Activated T-cell treated with anti-CD3 and anti-CD28 coated beads, Interleukin-2, amount 50 U/mL, for 4 hours (primary cell): ENCODE measurements around the gene WIPF1. TPM values are rescaled to one million over a fixed set of nuclear protein-coding genes. Genes with fewer than 3 reads are reported as not detected.

Experiments
- ATAC-seq, 2 donors: fragments of 200-7000 bp; cut with Tn5 transposase; one replicate each; pipeline ENCODE4 v1.10.0; 2021
- DNase-seq: peaks from one replicate; pipeline ENCODE4 v3.0.0-alpha.2; 2020
- H3K27me3 Mint-ChIP-seq: one replicate; pipeline ENCODE4 v1.8.0; 2021; ENCODE audit warnings: low read depth, mixed read lengths
- H3K36me3 Mint-ChIP-seq: one replicate; pipeline ENCODE4 v1.8.0; 2022; ENCODE audit warnings: mixed read lengths; ENCODE audit not compliant: insufficient read depth
- H3K4me1 Mint-ChIP-seq: one replicate; pipeline ENCODE4 v1.8.0; 2021; ENCODE audit warnings: low read depth, mixed read lengths
- H3K4me3 Mint-ChIP-seq: one replicate; pipeline ENCODE4 v1.8.0; 2021; ENCODE audit warnings: mild to moderate bottlenecking, moderate library complexity, mixed read lengths
- H3K9me3 Mint-ChIP-seq: one replicate; pipeline ENCODE4 v1.8.0; 2021; ENCODE audit warnings: mixed read lengths
- total RNA-seq, 3 donors: library from RNA; stranded (reverse); gene quantifications; one replicate each; pipeline ENCODE4 v1.2.1, GENCODE V29; 2021

Gene WIPF1
- total RNA-seq, 3 donors from 2014 or later, result 95.1 to 122 (median 101) TPM

- ATAC-seq, result no peak
- Mint-ChIP-seq H3K27me3 (no peaks in the 10 kb centered on the region), H3K4me3 (peak overlapping the region; percentile 96), H3K36me3 (peaks cover 10% of the 10 kb centered on the region), H3K4me1 (peaks cover 74% of the 10 kb centered on the region), H3K9me3 (no peaks in the 10 kb centered on the region)
- no peak for DNase-seq
These were observed 2.3 kb downstream of the WIPF1 start for GRCh38 chr2:174595116-174595809.

GRCh38 chr2:174594456-174594855, 3.1 kb downstream of the WIPF1 start:
- peaks cover 73% of the 10 kb centered on the region for H3K4me1 Mint-ChIP-seq
- H3K4me3 Mint-ChIP-seq, result peak overlapping the region; percentile 96
- H3K36me3 Mint-ChIP-seq, result peaks cover 8% of the 10 kb centered on the region
- no peaks in the 10 kb centered on the region for H3K27me3 Mint-ChIP-seq
- no peaks in the 10 kb centered on the region for H3K9me3 Mint-ChIP-seq
- ATAC-seq (no peak), DNase-seq (no peak)

- no peaks in the 10 kb centered on the region for H3K27me3 Mint-ChIP-seq
- H3K4me1 Mint-ChIP-seq, result peaks cover 73% of the 10 kb centered on the region
- peak; percentile 73 to 74 for ATAC-seq
- peak overlapping the region; percentile 96 for H3K4me3 Mint-ChIP-seq
- DNase-seq, result peak; percentile 45
- no peaks in the 10 kb centered on the region for H3K9me3 Mint-ChIP-seq
- H3K36me3 Mint-ChIP-seq, result peaks cover 12% of the 10 kb centered on the region
These were observed 3.9 kb downstream of the WIPF1 start for GRCh38 chr2:174593574-174594203.

GRCh38 chr2:174593041-174593440, 4.6 kb downstream of the WIPF1 start:
- ATAC-seq, result no peak
- Mint-ChIP-seq H3K36me3 (peaks cover 16% of the 10 kb centered on the region), H3K27me3 (no peaks in the 10 kb centered on the region), H3K4me1 (peaks cover 74% of the 10 kb centered on the region), H3K9me3 (no peaks in the 10 kb centered on the region), H3K4me3 (peak overlapping the region; percentile 96)
- no peak for DNase-seq

- H3K27me3 Mint-ChIP-seq, result no peaks in the 10 kb centered on the region
These were observed 5.9 kb downstream of the WIPF1 start for GRCh38 chr2:174591740-174592139.

GRCh38 chr2:174590928-174591648, 6.5 kb downstream of the WIPF1 start:
- peaks cover 17% of the 10 kb centered on the region for H3K36me3 Mint-ChIP-seq

More at GRCh38 chr2:174591740-174592139, 5.9 kb downstream of the WIPF1 start:
- H3K36me3 Mint-ChIP-seq, result peaks cover 17% of the 10 kb centered on the region
- ATAC-seq, result no peak
- peaks cover 79% of the 10 kb centered on the region for H3K4me1 Mint-ChIP-seq
- DNase-seq, result no peak
- no peaks in the 10 kb centered on the region for H3K9me3 Mint-ChIP-seq
- peak overlapping the region; percentile 65 for H3K4me3 Mint-ChIP-seq

GRCh38 chr2:174590346-174590745, 7.3 kb downstream of the WIPF1 start:
- no peak for DNase-seq
- peak overlapping the region; percentile 31 for H3K4me3 Mint-ChIP-seq
- H3K36me3 Mint-ChIP-seq, result peaks cover 17% of the 10 kb centered on the region

More at GRCh38 chr2:174590928-174591648, 6.5 kb downstream of the WIPF1 start:
- Mint-ChIP-seq H3K4me1 (peaks cover 81% of the 10 kb centered on the region), H3K9me3 (no peaks in the 10 kb centered on the region), H3K27me3 (no peaks in the 10 kb centered on the region), H3K4me3 (peak overlapping the region; percentile 31)
- ATAC-seq (no peak), DNase-seq (no peak)

GRCh38 chr2:174589334-174589733, 8.3 kb downstream of the WIPF1 start:
- H3K4me1 Mint-ChIP-seq, result peaks cover 90% of the 10 kb centered on the region
- ATAC-seq (no peak), DNase-seq (no peak)
- peaks cover 26% of the 10 kb centered on the region for H3K36me3 Mint-ChIP-seq
- H3K27me3 Mint-ChIP-seq, result no peaks in the 10 kb centered on the region
- peak overlapping the region; percentile 58 for H3K4me3 Mint-ChIP-seq
- no peaks in the 10 kb centered on the region for H3K9me3 Mint-ChIP-seq

More at GRCh38 chr2:174590346-174590745, 7.3 kb downstream of the WIPF1 start:
- peaks cover 83% of the 10 kb centered on the region for H3K4me1 Mint-ChIP-seq
- H3K27me3 Mint-ChIP-seq, result no peaks in the 10 kb centered on the region
- no peak for ATAC-seq
- H3K9me3 Mint-ChIP-seq, result no peaks in the 10 kb centered on the region

- Mint-ChIP-seq H3K27me3 (no peaks in the 10 kb centered on the region), H3K9me3 (no peaks in the 10 kb centered on the region), H3K36me3 (peaks cover 29% of the 10 kb centered on the region), H3K4me3 (no peak overlapping the region), H3K4me1 (peaks cover 87% of the 10 kb centered on the region)
- DNase-seq (no peak), ATAC-seq (no peak)
These were observed 9.1 kb downstream of the WIPF1 start for GRCh38 chr2:174588463-174588862.

GRCh38 chr2:174587579-174587978, 10.0 kb downstream of the WIPF1 start:
- no peak overlapping the region for H3K4me3 Mint-ChIP-seq
- DNase-seq (no peak), ATAC-seq (no peak)

GRCh38 chr2:174586418-174587295, 10.9 kb downstream of the WIPF1 start:
- no peaks in the 10 kb centered on the region for H3K9me3 Mint-ChIP-seq
- H3K36me3 Mint-ChIP-seq, result peaks cover 29% of the 10 kb centered on the region
- DNase-seq (no peak), ATAC-seq (no peak)
- peaks cover 93% of the 10 kb centered on the region for H3K4me1 Mint-ChIP-seq
- no peak overlapping the region for H3K4me3 Mint-ChIP-seq
- no peaks in the 10 kb centered on the region for H3K27me3 Mint-ChIP-seq

More at GRCh38 chr2:174587579-174587978, 10.0 kb downstream of the WIPF1 start:
- Mint-ChIP-seq H3K4me1 (peaks cover 89% of the 10 kb centered on the region), H3K9me3 (no peaks in the 10 kb centered on the region), H3K27me3 (no peaks in the 10 kb centered on the region), H3K36me3 (peaks cover 31% of the 10 kb centered on the region)

GRCh38 chr2:174585657-174586252, 11.8 kb downstream of the WIPF1 start:
- Mint-ChIP-seq H3K4me1 (peaks cover 91% of the 10 kb centered on the region), H3K9me3 (no peaks in the 10 kb centered on the region), H3K4me3 (no peak overlapping the region), H3K36me3 (peaks cover 29% of the 10 kb centered on the region), H3K27me3 (no peaks in the 10 kb centered on the region)
- ATAC-seq (no peak), DNase-seq (no peak)

GRCh38 chr2:174585146-174585545, 12.5 kb downstream of the WIPF1 start:
- peaks cover 91% of the 10 kb centered on the region for H3K4me1 Mint-ChIP-seq
- H3K9me3 Mint-ChIP-seq, result no peaks in the 10 kb centered on the region
- no peak for DNase-seq
- no peak for ATAC-seq
- H3K4me3 Mint-ChIP-seq, result no peak overlapping the region
- H3K27me3 Mint-ChIP-seq, result no peaks in the 10 kb centered on the region
- H3K36me3 Mint-ChIP-seq, result peaks cover 34% of the 10 kb centered on the region
